Esophagus (tissue), 2 donors: ENCODE measurements around the gene PTPRR. TPM values are rescaled to one million over a fixed set of nuclear protein-coding genes. Genes with fewer than 3 reads are reported as not detected.

Source experiments
- H3K27ac ChIP-seq, 2 donors: one replicate each; pipeline ENCODE4 v1.5.1; 2013; ENCODE audit warnings: low read depth in 2 of 2, mild to moderate bottlenecking in 2 of 2, inconsistent platforms in 1 of 2, low read length in 1 of 2, moderate library complexity in 1 of 2
- H3K27me3 ChIP-seq, 2 donors: one replicate each; pipeline ENCODE4 v1.6.1; 2013; ENCODE audit warnings: low read length in 2 of 2, control low read depth in 1 of 2, mild to moderate bottlenecking in 1 of 2; ENCODE audit not compliant: insufficient read depth in 2 of 2, control insufficient read depth in 1 of 2
- H3K36me3 ChIP-seq, 2 donors: one replicate each; pipeline ENCODE4 v1.6.1; 2013; ENCODE audit warnings: low read length in 1 of 2; ENCODE audit not compliant: control insufficient read depth in 2 of 2, insufficient read depth in 2 of 2
- H3K4me1 ChIP-seq, 2 donors: one replicate each; pipeline ENCODE4 v1.6.1; 2013; ENCODE audit warnings: low read length in 1 of 2; ENCODE audit not compliant: control insufficient read depth in 2 of 2, insufficient read depth in 2 of 2
- H3K4me3 ChIP-seq, 2 donors: one replicate each; pipeline ENCODE4 v1.5.1; 2013; ENCODE audit warnings: low read length in 2 of 2, mild to moderate bottlenecking in 2 of 2, low read depth in 1 of 2, moderate library complexity in 1 of 2
- H3K9me3 ChIP-seq, 2 donors: one replicate each; pipeline ENCODE4 v1.6.1; 2013; ENCODE audit warnings: mild to moderate bottlenecking in 2 of 2, low read depth in 1 of 2, low read length in 1 of 2, moderate library complexity in 1 of 2; ENCODE audit not compliant: control insufficient read depth in 2 of 2, insufficient read depth in 1 of 2
- WGBS, 2 donors: extraction: QIAGEN DNeasy Blood & Tissue Kit; methylation state at CpG; one replicate each; pipeline ENCODE4 v1.1.7; 2013; 5-methylcytosine and 5-hydroxymethylcytosine counted together
- polyA plus RNA-seq, 2 donors: library from polyadenylated mRNA; stranded (reverse); fragments of 200-250 nt; gene quantifications; one replicate each; pipeline ENCODE4 v1.2.3, GENCODE V29; 2013
- donor health status: healthy with polysubstance abuse.
- donor health status: Bipolar disorder and iron deficiency.

PTPRR gene, protein sequence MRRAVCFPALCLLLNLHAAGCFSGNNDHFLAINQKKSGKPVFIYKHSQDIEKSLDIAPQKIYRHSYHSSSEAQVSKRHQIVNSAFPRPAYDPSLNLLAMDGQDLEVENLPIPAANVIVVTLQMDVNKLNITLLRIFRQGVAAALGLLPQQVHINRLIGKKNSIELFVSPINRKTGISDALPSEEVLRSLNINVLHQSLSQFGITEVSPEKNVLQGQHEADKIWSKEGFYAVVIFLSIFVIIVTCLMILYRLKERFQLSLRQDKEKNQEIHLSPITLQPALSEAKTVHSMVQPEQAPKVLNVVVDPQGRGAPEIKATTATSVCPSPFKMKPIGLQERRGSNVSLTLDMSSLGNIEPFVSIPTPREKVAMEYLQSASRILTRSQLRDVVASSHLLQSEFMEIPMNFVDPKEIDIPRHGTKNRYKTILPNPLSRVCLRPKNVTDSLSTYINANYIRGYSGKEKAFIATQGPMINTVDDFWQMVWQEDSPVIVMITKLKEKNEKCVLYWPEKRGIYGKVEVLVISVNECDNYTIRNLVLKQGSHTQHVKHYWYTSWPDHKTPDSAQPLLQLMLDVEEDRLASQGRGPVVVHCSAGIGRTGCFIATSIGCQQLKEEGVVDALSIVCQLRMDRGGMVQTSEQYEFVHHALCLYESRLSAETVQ
- polyA plus RNA-seq = under 1 TPM; 0.05 to 0.06 TPM

DNA sequence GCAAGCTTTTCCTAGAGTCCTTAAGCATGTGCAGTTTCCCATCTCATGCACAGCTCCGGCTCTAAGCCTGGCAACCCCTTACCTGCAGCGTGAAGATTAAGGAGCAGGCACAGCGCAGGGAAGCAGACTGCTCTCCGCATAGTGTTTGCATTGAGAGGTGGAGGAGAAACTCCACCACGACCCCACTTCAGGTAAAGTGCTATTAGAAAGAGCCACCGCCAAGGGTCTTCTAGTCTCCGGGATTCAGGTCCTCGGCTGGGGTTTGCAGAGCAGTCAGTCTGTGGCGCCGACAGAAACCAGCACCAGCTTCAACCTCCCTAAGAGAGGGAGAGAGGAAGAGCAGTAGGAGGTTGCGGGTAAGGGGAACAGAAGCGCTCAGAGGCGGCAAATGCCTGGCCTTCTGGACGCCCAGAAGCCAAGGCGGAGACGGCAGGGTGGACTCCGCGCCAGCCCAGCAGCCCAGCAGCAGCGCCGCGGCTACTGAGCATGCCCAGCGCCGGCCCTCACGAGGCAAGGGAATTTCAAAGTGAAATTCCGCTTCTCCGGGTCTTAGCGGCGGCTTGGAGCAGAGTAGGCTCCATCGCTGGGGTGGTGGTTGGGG, at the start of gene PTPRR:
Gene PTPRR (minus strand): TSS at position 488 of the 601 bp plus-strand sequence. CDS start 348 bp downstream, at position 140.
- no peaks in the 10 kb centered on the region for H3K9me3 ChIP-seq
- H3K4me3 ChIP-seq = no peak within 1 kb of the TSS
- no peaks in the 10 kb centered on the region for H3K36me3 ChIP-seq
- H3K4me1 ChIP-seq = no peaks in the 10 kb centered on the region
- no peaks in the 10 kb centered on the region for H3K27me3 ChIP-seq
- H3K27ac ChIP-seq = no peak within 1 kb of the TSS
- WGBS, 2 donors = 4 to 6% methylated on average over 28 to 29 of the region's 29 CpGs

DNA sequence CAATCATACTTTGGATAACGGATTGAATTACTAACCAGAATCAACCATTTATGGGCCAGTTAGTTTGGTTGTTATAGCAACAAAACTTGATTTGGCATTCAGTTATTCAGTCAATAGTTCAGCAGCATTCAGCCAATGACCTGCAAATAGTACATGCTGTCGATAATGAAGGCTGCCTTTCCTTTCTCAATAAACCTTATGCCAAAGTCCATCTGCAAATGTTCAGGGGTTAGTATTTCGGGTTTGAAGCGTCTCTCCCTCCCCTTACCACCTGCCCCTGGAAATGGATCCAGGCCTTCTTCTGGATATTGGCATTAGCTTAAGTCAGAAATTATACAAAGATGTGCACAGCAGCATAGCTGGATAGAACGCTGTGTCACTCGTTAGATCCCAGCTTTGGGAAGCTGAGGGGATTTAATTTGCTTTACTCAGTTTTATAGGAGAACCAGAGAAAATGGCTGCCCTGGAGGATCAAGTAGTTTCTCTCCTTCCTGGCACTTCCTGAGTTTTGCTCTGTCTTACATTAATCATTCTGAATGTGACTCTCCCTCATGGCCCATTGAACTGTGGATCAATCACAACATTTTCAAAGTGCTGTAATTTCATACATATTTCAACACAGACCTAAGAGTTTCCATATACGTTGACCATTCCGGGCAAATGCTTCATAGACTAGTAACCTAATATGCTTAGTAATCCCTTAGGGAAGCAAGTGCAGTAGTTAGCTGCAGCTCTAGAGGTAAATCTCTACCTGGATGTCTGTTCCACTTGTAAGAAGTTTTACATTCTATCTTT, 46.7 kb upstream of the PTPRR start:
- Histone ChIP-seq H3K27me3 (no peaks in the 10 kb centered on the region), H3K9me3 (peaks cover 0 to 2% of the 10 kb centered on the region in 2 donors), H3K4me3 (no peak overlapping the region), H3K4me1 (no peaks in the 10 kb centered on the region), H3K27ac (no peak overlapping the region), H3K36me3 (no peaks in the 10 kb centered on the region)
- 91% methylated on average over 8 of the region's 8 CpGs for WGBS, 2 donors

DNA sequence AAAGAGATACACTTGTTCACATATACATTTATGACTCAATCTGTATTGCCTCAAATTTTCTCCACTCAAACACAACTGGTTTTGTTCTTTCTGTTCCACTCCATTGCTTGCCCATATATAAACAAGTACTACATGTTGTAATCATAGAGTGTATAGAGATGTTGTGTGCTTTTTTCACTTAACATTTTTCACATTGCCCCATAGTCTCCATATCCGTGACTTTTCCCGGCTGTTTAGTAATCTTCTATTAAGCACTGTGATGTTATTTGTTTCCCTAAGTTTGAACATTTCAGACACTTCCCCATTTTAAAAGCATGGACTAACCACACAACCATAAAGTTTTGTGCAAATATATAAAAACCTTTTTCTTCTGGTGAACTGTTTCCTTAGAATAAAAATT, 45.5 kb upstream of the PTPRR start:
- Histone ChIP-seq H3K36me3 (no peaks in the 10 kb centered on the region), H3K9me3 (peaks cover 0 to 2% of the 10 kb centered on the region in 2 donors), H3K4me3 (no peak overlapping the region), H3K27ac (no peak overlapping the region), H3K4me1 (no peaks in the 10 kb centered on the region), H3K27me3 (no peaks in the 10 kb centered on the region)
- WGBS, 2 donors = 70 to 85% methylated on average over 2 of the region's 2 CpGs

DNA sequence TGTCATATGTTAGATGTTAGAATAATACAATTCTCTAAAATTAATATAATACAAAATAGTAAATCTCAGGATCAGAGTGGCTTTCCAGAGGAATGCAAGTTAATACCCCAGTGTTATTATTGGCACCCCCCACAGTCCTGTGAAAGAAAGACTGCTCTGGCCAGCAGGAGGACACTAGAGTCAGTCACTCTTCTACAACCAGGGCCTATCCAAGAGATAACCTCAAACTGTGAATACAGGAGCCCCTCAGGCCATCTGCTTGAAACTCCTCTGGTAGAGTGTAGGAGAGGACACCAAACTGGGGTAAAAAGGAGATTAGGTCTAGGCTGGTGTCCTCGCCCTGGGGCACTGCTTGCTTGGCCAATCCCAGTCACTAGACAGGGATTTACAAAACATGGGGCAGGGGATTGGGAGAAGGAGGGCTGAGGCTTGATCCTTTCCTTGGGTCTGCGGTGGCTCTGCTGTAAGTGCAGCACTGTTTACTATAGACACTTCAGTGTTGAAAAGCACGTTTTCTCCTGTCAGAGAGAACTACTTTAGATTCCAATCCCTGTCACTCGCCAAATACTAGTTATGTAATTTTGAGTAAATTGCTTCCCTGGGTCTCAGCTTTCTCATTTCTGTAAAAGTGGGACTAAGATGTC, 44.5 kb upstream of the PTPRR start:
- Histone ChIP-seq H3K4me1 (no peaks in the 10 kb centered on the region), H3K36me3 (no peaks in the 10 kb centered on the region), H3K4me3 (no peak overlapping the region), H3K27ac (no peak overlapping the region), H3K27me3 (no peaks in the 10 kb centered on the region), H3K9me3 (peaks cover 0 to 2% of the 10 kb centered on the region in 2 donors)
- WGBS, 2 donors = 61 to 66% methylated on average over 4 of the region's 4 CpGs

DNA sequence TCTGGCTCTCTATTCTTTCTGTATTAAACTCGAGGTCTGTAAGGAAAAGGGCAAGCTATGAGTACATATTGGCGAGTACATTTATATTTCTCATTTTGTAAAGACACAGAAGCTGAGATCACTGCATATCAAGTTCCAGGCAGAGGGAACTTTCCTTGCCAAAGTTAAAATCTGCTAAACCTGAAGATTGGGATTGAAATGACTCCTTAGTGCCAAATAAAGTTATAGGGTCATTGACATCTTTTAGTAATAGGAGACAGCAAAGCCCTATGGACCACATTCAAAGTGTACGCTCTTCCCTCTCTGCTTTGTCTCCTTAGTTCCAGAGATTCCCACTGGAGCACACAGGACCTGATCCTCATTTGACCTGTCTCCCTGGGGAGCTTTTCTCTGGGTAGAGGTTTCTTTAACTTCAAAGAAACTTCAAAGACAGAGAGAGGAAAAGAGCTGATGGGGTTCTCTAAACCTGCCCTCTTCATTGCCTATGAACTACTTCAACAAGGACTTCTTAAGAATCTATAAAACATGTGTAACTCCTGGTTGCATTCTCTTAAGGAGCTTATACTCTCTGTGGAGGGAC, 42.6 kb upstream of the PTPRR start:
- 70 to 73% methylated on average over 3 of the region's 3 CpGs for WGBS, 2 donors
- no peaks in the 10 kb centered on the region for H3K36me3 ChIP-seq

DNA sequence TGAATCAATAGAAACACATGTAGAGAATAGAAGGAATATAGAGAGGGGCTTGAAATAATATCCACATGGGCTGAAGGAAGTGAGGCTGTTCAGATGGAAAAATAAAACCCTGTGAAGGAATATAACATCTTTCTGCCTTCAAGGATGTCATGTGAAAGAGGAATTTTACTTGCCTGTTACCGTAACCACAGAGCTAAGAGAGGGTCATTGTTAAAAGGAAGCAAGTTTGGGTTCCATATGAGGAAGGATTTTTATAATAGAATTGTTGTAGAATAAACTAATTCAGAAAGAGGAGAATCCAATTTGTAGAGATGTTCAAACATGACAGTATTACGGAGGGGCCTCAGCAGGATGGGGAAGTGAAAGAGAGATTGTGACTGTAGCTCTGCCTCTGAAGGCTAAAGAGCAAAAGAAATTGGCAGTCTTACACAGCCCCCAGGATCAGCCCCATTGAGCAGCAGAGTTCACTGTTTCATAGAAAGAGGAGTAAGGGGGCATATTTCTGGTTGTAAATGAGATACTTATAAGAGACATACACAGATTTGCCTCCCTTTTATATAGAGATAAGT, 41.8 kb upstream of the PTPRR start:
- Histone ChIP-seq H3K9me3 (no peaks in the 10 kb centered on the region), H3K27ac (no peak overlapping the region), H3K4me1 (no peaks in the 10 kb centered on the region), H3K36me3 (no peaks in the 10 kb centered on the region), H3K27me3 (no peaks in the 10 kb centered on the region), H3K4me3 (no peak overlapping the region)
- WGBS, 2 donors = 61 to 80% methylated on average over 2 of the region's 2 CpGs

More for the DNA sequence above, 42.6 kb upstream of the PTPRR start:
- H3K9me3 ChIP-seq = no peaks in the 10 kb centered on the region
- no peaks in the 10 kb centered on the region for H3K27me3 ChIP-seq
- H3K4me3 ChIP-seq = no peak overlapping the region
- no peak overlapping the region for H3K27ac ChIP-seq
- no peaks in the 10 kb centered on the region for H3K4me1 ChIP-seq

DNA sequence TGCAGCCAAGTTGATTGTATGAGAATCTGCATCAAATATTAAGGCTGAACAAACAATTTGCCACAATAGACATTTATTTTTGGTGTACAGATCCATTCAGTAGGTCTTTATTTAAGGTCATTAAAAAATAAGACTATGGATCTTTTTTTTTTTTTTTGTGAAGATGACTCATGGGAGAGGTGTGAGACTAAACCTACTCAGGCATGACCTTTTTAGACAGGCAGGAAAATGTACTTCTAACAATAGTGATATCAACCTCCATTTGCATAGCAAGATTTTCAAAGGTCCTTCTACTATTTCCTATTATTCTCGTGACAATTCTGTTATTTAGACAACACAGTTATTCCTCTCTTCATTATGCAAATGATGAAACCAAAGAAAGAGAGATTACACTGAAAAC, 39.9 kb upstream of the PTPRR start:
- Histone ChIP-seq H3K4me3 (no peak overlapping the region), H3K27me3 (no peaks in the 10 kb centered on the region), H3K4me1 (no peaks in the 10 kb centered on the region), H3K27ac (no peak overlapping the region), H3K36me3 (no peaks in the 10 kb centered on the region), H3K9me3 (no peaks in the 10 kb centered on the region)
- 49 to 70% methylated on average over 1 of the region's 1 CpG for WGBS, 2 donors

DNA sequence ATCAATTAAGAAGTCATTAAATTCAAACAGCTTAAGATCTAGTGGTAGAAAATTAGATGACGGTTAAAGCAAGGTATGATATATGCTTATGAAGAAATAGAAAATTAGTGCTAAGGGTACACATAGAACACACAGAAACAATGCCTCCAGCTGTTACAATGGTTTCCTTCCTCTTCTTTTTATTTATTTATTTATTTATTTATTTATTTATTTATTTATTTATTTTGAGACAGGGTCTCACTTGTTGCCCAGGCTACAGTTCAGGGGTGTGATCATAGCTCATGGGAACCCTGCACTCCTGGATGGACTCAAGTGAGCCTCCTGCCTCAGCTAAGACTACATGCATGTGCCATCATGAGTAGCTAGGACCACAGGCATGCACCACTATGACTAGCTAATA, 34.9 kb upstream of the PTPRR start:
- Histone ChIP-seq H3K27ac (no peak overlapping the region), H3K36me3 (no peaks in the 10 kb centered on the region), H3K27me3 (no peaks in the 10 kb centered on the region), H3K4me3 (no peak overlapping the region), H3K4me1 (no peaks in the 10 kb centered on the region), H3K9me3 (no peaks in the 10 kb centered on the region)
- whole genome bisulfite sequencing, 2 donors = 92 to 96% methylated on average over 1 of the region's 1 CpG
